ENCODE measurements around the gene CCDC120.
A peak's percentile ranks its signal among the peaks of the same experiment; 100 is the strongest.

CCDC120 gene

DNA sequence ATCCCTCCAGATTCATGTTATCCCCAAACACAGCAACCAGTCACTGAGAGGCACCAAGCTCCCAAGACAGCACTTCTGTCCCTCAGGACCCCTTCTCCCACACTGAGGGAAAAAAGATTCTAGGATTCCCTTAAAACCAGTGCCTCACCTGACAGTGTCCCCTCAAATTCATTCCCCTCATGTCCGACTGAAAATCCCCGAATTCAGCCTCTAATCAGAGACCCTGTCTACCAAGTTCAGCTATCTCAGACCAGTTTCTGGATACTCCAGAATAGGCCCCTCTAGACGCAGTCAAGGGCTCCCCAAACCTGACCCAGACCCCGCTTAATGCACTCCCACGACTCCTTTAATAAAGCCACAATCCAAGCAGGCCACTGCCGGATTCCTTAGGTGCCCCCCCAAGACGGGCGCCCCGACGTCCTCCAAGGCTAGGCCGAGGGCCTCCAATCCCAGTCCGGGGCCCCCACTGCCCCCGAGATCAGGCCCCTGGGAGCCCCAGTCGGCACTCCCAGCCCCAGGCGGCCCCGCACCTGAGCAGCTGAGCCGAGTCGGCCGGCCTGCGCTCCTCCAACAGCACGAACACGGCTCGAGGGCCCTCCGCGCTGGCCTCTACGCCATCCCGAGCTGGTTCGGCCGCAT, 16.1 kb upstream of the CCDC120 start:
- peak overlapping the region; percentile 81 for H3K4me3 ChIP-seq (ENCODE audit: low read length, poor library complexity, severe bottlenecking)
- peak overlapping the region; percentile 82 for H3K9ac ChIP-seq (ENCODE audit: low read depth, low read length, poor library complexity, severe bottlenecking)
- no peaks in the 10 kb centered on the region for H3F3A ChIP-seq (ENCODE audit: low read depth)
- H4K20me1 ChIP-seq (ENCODE audit: insufficient read depth, low read length, poor library complexity, severe bottlenecking) = no peaks in the 10 kb centered on the region
- no peaks in the 10 kb centered on the region for H3K9me2 ChIP-seq (replicated peaks; ENCODE audit: low read depth, low read length)
- no peaks in the 10 kb centered on the region for H3K9me3 ChIP-seq (ENCODE audit: insufficient read depth, low read depth, low read length)
- H3K27me3 ChIP-seq (ENCODE audit: insufficient read depth, low read length, poor library complexity, severe bottlenecking) = no peaks in the 10 kb centered on the region
- H3K36me3 ChIP-seq (ENCODE audit: insufficient read depth, low read length) = no peaks in the 10 kb centered on the region
- TF ChIP-seq, protein P1, sequence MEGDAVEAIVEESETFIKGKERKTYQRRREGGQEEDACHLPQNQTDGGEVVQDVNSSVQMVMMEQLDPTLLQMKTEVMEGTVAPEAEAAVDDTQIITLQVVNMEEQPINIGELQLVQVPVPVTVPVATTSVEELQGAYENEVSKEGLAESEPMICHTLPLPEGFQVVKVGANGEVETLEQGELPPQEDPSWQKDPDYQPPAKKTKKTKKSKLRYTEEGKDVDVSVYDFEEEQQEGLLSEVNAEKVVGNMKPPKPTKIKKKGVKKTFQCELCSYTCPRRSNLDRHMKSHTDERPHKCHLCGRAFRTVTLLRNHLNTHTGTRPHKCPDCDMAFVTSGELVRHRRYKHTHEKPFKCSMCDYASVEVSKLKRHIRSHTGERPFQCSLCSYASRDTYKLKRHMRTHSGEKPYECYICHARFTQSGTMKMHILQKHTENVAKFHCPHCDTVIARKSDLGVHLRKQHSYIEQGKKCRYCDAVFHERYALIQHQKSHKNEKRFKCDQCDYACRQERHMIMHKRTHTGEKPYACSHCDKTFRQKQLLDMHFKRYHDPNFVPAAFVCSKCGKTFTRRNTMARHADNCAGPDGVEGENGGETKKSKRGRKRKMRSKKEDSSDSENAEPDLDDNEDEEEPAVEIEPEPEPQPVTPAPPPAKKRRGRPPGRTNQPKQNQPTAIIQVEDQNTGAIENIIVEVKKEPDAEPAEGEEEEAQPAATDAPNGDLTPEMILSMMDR (conservative IDR thresholded peaks at IDR 0.05; ENCODE audit: low read length) = no peak
- no peak for TF ChIP-seq EZH2phosphoT487 (IDR thresholded peaks at IDR 0.05; ENCODE audit: borderline replicate concordance)
- 0 out of 2 replicates have a peak, but pooled peaks cover 9% of the 10 kb centered on the region for H3K79me2 ChIP-seq (ENCODE audit: insufficient read depth, low read length)
- H3K4me1 ChIP-seq (ENCODE audit: insufficient read depth, low read length, poor library complexity, severe bottlenecking) = peaks cover 25% of the 10 kb centered on the region
- peak overlapping the region; percentile 75 for H3K4me2 ChIP-seq (ENCODE audit: low read depth, low read length, poor library complexity, severe bottlenecking)
- H2AFZ ChIP-seq (ENCODE audit: low read length) = peak overlapping the region; percentile 67

DNA sequence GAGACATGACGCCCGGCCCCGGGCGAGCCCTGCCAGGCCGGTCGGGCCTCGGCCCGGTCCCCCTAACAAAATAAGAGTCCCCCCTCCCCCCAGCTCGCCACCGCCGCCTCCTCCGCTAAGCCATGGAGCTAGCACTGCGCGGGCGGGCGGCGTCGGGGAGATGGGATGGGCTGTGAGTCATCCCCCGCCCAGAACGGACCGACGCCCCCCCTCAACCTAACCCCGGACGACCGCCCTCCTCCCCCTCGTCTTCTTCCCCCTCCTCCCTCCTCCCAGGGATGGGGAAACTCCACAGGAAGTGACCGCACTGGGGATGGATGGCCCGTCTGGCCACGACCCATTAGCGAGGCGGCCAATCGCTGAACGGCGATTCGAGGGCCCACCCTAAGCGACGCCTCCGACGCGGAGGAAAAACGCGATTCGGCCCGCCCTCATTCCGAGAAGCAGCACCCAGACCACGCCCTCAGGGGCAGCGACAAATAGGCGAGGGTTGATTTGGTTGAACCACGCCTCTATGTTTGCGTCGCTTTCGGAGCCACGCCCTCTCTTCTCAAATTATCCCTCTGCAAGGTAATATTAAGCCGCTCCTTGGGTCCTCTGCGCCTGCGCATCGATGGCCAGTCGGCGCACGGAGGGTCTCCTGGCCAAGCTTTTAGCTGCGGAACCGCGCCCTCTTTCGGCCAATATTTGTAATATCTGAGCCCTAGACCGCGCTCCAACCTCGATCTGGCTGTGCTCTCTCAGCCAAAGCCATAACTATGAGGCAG, 15.4 kb upstream of the CCDC120 start, which contains the start of gene TFE3:
TSS of gene TFE3 (minus strand) at position 138 of the 767 bp plus-strand sequence. CDS start at position 7, 131 bp downstream.
- H3K9ac ChIP-seq (ENCODE audit: low read depth, low read length, poor library complexity, severe bottlenecking) = peak within 1 kb of the TSS; percentile 82
- H3K27me3 ChIP-seq (ENCODE audit: insufficient read depth, low read length, poor library complexity, severe bottlenecking) = no peaks in the 10 kb centered on the region
- H3K4me1 ChIP-seq (ENCODE audit: insufficient read depth, low read length, poor library complexity, severe bottlenecking) = peaks cover 25% of the 10 kb centered on the region
- no peaks in the 10 kb centered on the region for H4K20me1 ChIP-seq (ENCODE audit: insufficient read depth, low read length, poor library complexity, severe bottlenecking)
- H3K36me3 ChIP-seq (ENCODE audit: insufficient read depth, low read length) = no peaks in the 10 kb centered on the region
- no peak for TF ChIP-seq EZH2phosphoT487 (IDR thresholded peaks at IDR 0.05; ENCODE audit: borderline replicate concordance)
- TF ChIP-seq, protein P1 (conservative IDR thresholded peaks at IDR 0.05; ENCODE audit: low read length) = peak; percentile 50
- peak within 1 kb of the TSS; percentile 75 for H3K4me2 ChIP-seq (ENCODE audit: low read depth, low read length, poor library complexity, severe bottlenecking)
- H3K79me2 ChIP-seq (ENCODE audit: insufficient read depth, low read length) = 0 out of 2 replicates have a peak, but pooled peaks cover 9% of the 10 kb centered on the region
- H2AFZ ChIP-seq (ENCODE audit: low read length) = peak within 1 kb of the TSS; percentile 67
- H3K9me3 ChIP-seq (ENCODE audit: insufficient read depth, low read depth, low read length) = no peaks in the 10 kb centered on the region
- peak within 1 kb of the TSS; percentile 81 for H3K4me3 ChIP-seq (ENCODE audit: low read length, poor library complexity, severe bottlenecking)
- no peaks in the 10 kb centered on the region for H3F3A ChIP-seq (ENCODE audit: low read depth)
- no peaks in the 10 kb centered on the region for H3K9me2 ChIP-seq (replicated peaks; ENCODE audit: low read depth, low read length)

- Histone ChIP-seq H3K79me2 (ENCODE audit: insufficient read depth, low read length) (0 out of 2 replicates have a peak, but pooled peaks cover 9% of the 10 kb centered on the region), H2AFZ (ENCODE audit: low read length) (peak overlapping the region; percentile 66; the same call in 1 of the 2 replicates), H3K36me3 (ENCODE audit: insufficient read depth, low read length) (no peaks in the 10 kb centered on the region), H3F3A (ENCODE audit: low read depth) (no peaks in the 10 kb centered on the region), H3K4me1 (ENCODE audit: insufficient read depth, low read length, poor library complexity, severe bottlenecking) (peaks cover 25% of the 10 kb centered on the region), H3K9me3 (ENCODE audit: insufficient read depth, low read depth, low read length) (no peaks in the 10 kb centered on the region), H4K20me1 (ENCODE audit: insufficient read depth, low read length, poor library complexity, severe bottlenecking) (no peaks in the 10 kb centered on the region), H3K9me2 (replicated peaks; ENCODE audit: low read depth, low read length) (no peaks in the 10 kb centered on the region), H3K4me3 (ENCODE audit: low read length, poor library complexity, severe bottlenecking) (peak overlapping the region; percentile 33), H3K27me3 (ENCODE audit: insufficient read depth, low read length, poor library complexity, severe bottlenecking) (no peaks in the 10 kb centered on the region), H3K4me2 (ENCODE audit: low read depth, low read length, poor library complexity, severe bottlenecking) (peak overlapping the region; percentile 46), H3K9ac (ENCODE audit: low read depth, low read length, poor library complexity, severe bottlenecking) (peak overlapping the region; percentile 50)
- no peak for TF ChIP-seq EZH2phosphoT487 (IDR thresholded peaks at IDR 0.05; ENCODE audit: borderline replicate concordance)
- TF ChIP-seq, protein P1 (conservative IDR thresholded peaks at IDR 0.05; ENCODE audit: low read length) = no peak
Measured at GRCh38 chrX:49043987-49044281, 14.9 kb upstream of the CCDC120 start.
